Fibroblast of pulmonary artery (primary cell): ENCODE data around the gene OGT.
"Not testable (repeated sequence)": the region's sequence is repeated elsewhere in the genome, so short reads cannot be mapped to it uniquely, and the experiment has no call there.

ENCODE experiments used
- DNase-seq: peaks from one replicate; pipeline ENCODE4 v3.0.0-alpha.2; 2010; ENCODE audit warnings: low read depth
- H3K4me3 ChIP-seq: replicated peaks from 2 replicates; pipeline ENCODE4 v1.5.1; 2011; ENCODE audit warnings: low read depth, mild to moderate bottlenecking, control low read depth, low read length, moderate library complexity
- CTCF ChIP-seq: IDR thresholded peaks from 2 replicates; pipeline ENCODE4 v1.5.1; 2011; ENCODE audit warnings: mild to moderate bottlenecking, control low read depth, low read length, inconsistent platforms; ENCODE audit errors: missing control alignments

Gene OGT

GRCh38 chrX:71607488-71607887, 74.6 kb downstream of the OGT start:
- no peak overlapping the region for H3K4me3 ChIP-seq
- no peak for DNase-seq
- no peak for TF ChIP-seq CTCF

GRCh38 chrX:71609095-71609750, 76.3 kb downstream of the OGT start:
- TF ChIP-seq CTCF, result no peak
- H3K4me3 ChIP-seq, result no peak overlapping the region
- DNase-seq, result no peak

- H3K4me3 ChIP-seq, DNase-seq: not testable (repeated sequence)
Measured at GRCh38 chrX:71611736-71612135, 78.8 kb downstream of the OGT start.

GRCh38 chrX:71612256-71612655, 79.4 kb downstream of the OGT start:
- no peak for TF ChIP-seq CTCF
- DNase-seq, result no peak
- H3K4me3 ChIP-seq, result no peak overlapping the region

- no peak for TF ChIP-seq CTCF
- DNase-seq, result no peak
- H3K4me3 ChIP-seq, result no peak overlapping the region
Measured at GRCh38 chrX:71615056-71615455, 82.2 kb downstream of the OGT start.

- DNase-seq, result no peak
Measured at GRCh38 chrX:71615954-71616353, 83.0 kb downstream of the OGT start.

More at GRCh38 chrX:71615954-71616353, 83.0 kb downstream of the OGT start:
- TF ChIP-seq CTCF, result no peak
- no peak overlapping the region for H3K4me3 ChIP-seq
